GM12874 (cell line): ENCODE results near the gene SERF1A.
"Not testable (repeated sequence)": the region's sequence is repeated elsewhere in the genome, so short reads cannot be mapped to it uniquely, and the experiment has no call there.

Experiments used
- CTCF ChIP-seq: IDR thresholded peaks from 2 replicates; pipeline ENCODE4 v1.5.1; 2011; ENCODE audit warnings: low read depth, mild to moderate bottlenecking, control low read depth, low read length, moderate library complexity; ENCODE audit not compliant: insufficient read depth

The SERF1A gene

DNA sequence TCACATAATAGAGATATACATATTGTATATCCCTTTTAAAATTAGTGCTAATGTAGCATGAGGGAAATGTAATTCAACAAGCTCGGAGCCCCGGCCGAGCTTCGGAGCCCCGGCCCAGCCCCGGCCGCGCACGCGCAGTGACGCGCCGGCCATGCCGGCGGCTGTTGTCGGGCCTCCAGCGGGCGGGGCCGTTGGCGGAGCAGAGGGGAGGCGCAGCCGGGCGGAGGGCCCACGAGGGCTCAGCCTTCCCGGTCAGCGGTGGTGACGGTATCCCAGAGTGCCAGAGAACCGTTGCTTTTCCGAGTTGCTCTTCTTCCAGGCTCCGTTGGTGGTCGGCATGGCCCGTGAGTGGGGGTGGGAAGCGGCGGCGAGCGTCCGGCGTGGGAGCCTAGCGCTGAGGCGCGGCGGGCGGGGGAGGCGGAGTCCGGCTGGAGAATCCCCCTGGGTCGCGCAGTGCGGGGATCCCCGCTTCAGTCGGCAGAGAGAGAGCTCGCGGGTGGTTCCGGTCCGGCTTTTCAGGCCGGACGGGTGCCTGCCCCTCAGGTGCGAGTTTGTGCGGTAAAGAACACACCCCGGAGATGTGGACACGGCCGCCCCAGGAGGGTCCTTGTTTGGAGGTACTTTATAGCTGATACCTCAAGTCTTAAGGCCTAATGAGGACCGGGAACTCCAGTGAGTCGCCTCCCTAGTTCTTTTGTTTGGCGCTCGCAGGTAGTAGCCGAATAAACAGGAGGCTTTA is at the start of gene SERF1A:
Gene SERF1A, plus strand, starts transcription at position 137 of the 739 bp plus-strand sequence. Its CDS starts 201 bp downstream, at position 338.
- not testable (repeated sequence) for TF ChIP-seq CTCF
